Astrocyte of the spinal cord (primary cell): ENCODE measurements around the gene ANK3.
A peak's percentile ranks its signal among the peaks of the same experiment; 100 is the strongest.
"Not testable (repeated sequence)": the region's sequence is repeated elsewhere in the genome, so short reads cannot be mapped to it uniquely, and the experiment has no call there.

Experiments
- DNase-seq: peaks from one replicate; pipeline ENCODE4 v3.0.0; 2011; ENCODE audit warnings: low read depth, low spot score
- H3K4me3 ChIP-seq: 2 replicates; pipeline ENCODE4 v1.5.1; 2011; ENCODE audit warnings: low read depth, mild to moderate bottlenecking, low read length, moderate library complexity
- CTCF ChIP-seq: IDR thresholded peaks from 2 replicates; pipeline ENCODE4 v1.5.1; 2012; ENCODE audit warnings: low read depth, mild to moderate bottlenecking, low read length, inconsistent platforms
- in situ Hi-C: cut with HindIII; loops from 2 replicates; pipeline ENCODE4 v1.10.0; 2017; ENCODE audit warnings: low sequenced_read_pairs

Gene ANK3

GRCh38 chr10:60041489-60042133, 348.1 kb downstream of the ANK3 start:
- no peak for DNase-seq
- TF ChIP-seq CTCF, result no peak
- in situ Hi-C loops, result no loop called here
- H3K4me3 ChIP-seq, result no peak overlapping the region

GRCh38 chr10:60040014-60040662, 349.5 kb downstream of the ANK3 start:
- no peak for DNase-seq
- TF ChIP-seq CTCF, result no peak
- no peak overlapping the region for H3K4me3 ChIP-seq
- in situ Hi-C loops, result no loop called here

GRCh38 chr10:60035984-60036383, 353.7 kb downstream of the ANK3 start:
- no peak overlapping the region for H3K4me3 ChIP-seq
- in situ Hi-C loops, result no loop called here
- no peak for TF ChIP-seq CTCF

GRCh38 chr10:60035375-60035774, 354.3 kb downstream of the ANK3 start:
- in situ Hi-C loops, DNase-seq, H3K4me3 ChIP-seq: not testable (repeated sequence)

More at GRCh38 chr10:60035984-60036383, 353.7 kb downstream of the ANK3 start:
- DNase-seq, result no peak

GRCh38 chr10:60032723-60033122, 357.0 kb downstream of the ANK3 start:
- in situ Hi-C loops, result no loop called here
- no peak overlapping the region for H3K4me3 ChIP-seq
- peak; percentile 52 for DNase-seq
- TF ChIP-seq CTCF, result peak; percentile 50

GRCh38 chr10:60031664-60032063, 358.0 kb downstream of the ANK3 start:
- in situ Hi-C loops, result no loop called here
- no peak for DNase-seq
- no peak for TF ChIP-seq CTCF
- H3K4me3 ChIP-seq, result no peak overlapping the region

GRCh38 chr10:60031183-60031582, 358.5 kb downstream of the ANK3 start:
- no peak overlapping the region for H3K4me3 ChIP-seq
- in situ Hi-C loops, result no loop called here
- TF ChIP-seq CTCF, result no peak
- DNase-seq, result no peak
